ENCODE results near the gene GPATCH2L. TPM values are rescaled to one million over a fixed set of nuclear protein-coding genes. Genes with fewer than 3 reads are reported as not detected.

Gene GPATCH2L
- total and polyA plus RNA-seq, 2 of the 13 experiments (the other 11 are each of a cell fraction or from before 2014, with no cell fraction given), result 14.4 to 29.0 TPM

GRCh38 chr14:76133103-76133502 is 18.6 kb upstream of the GPATCH2L start (continued):
- TF ChIP-seq ZNF557 (CRISPR knock-in tag; IDR thresholded peaks at IDR 0.05) (no peak), ERF (CRISPR knock-in tag; IDR thresholded peaks at IDR 0.05) (0 out of 2 replicates have a peak, but pooled peaks have one; percentile 22), ZHX2 (IDR thresholded peaks at IDR 0.05; ENCODE audit: low read depth) (no peak), ZHX2 (CRISPR knock-in tag; IDR thresholded peaks at IDR 0.05; ENCODE audit: borderline replicate concordance) (0 out of 2 replicates have a peak, but pooled peaks have one; percentile 36), ZSCAN9 (CRISPR knock-in tag; IDR thresholded peaks at IDR 0.05; ENCODE audit: borderline replicate concordance) (0 out of 2 replicates have a peak, but pooled peaks have one; percentile 57), WIZ (CRISPR knock-in tag; IDR thresholded peaks at IDR 0.05) (peak; percentile 93), PRDM4 (CRISPR knock-in tag; IDR thresholded peaks at IDR 0.05; ENCODE audit: borderline replicate concordance) (no peak)
